Colonic mucosa (tissue), 4 donors: Measurements from ENCODE around the gene RHOC. TPM values are rescaled to one million over a fixed set of nuclear protein-coding genes. Genes with fewer than 3 reads are reported as not detected.

ENCODE experiments used
- DNase-seq: peaks from one replicate; pipeline ENCODE4 v3.0.0-alpha.2; 2020
- H3K27ac ChIP-seq: fragments of 200-600 bp; one replicate; pipeline ENCODE4 v1.8.0; 2021
- H3K27me3 ChIP-seq: fragments of 200-600 bp; one replicate; pipeline ENCODE4 v1.8.0; 2021
- H3K36me3 ChIP-seq: fragments of 200-600 bp; one replicate; pipeline ENCODE4 v1.8.0; 2021
- H3K4me1 ChIP-seq: fragments of 200-600 bp; one replicate; pipeline ENCODE4 v1.8.0; 2021; ENCODE audit warnings: mild to moderate bottlenecking
- H3K4me3 ChIP-seq: fragments of 200-600 bp; one replicate; pipeline ENCODE4 v1.8.0; 2021
- H3K9ac ChIP-seq, 2 donors: one replicate each; pipeline ENCODE4 v1.7.0; 2013; ENCODE audit warnings: control low read depth in 2 of 2, low read depth in 2 of 2, low read length in 2 of 2
- H3K9me3 ChIP-seq: fragments of 200-600 bp; one replicate; pipeline ENCODE4 v1.8.0; 2021
- CTCF ChIP-seq: fragments of 200-600 bp; IDR thresholded peaks from one replicate; pipeline ENCODE4 v1.8.0; 2022; ENCODE audit warnings: antibody characterized with exemption, mild to moderate bottlenecking
- intact Hi-C: fragments of 100-400 bp; cut with DNase I; formaldehyde crosslinking; loops from one replicate; pipeline ENCODE4 v1.14.1; 2022
- total RNA-seq, 2 donors: library from RNA; stranded (reverse); fragmentation: NEBNext Ultra II Directional in 1 of 2; extraction: Animal tissue kit (Norgen Biotek cat#: 25700) in 1 of 2; gene quantifications; one replicate each; pipeline ENCODE4 v1.2.1, GENCODE V29; 2021
- donor health status: healthy.
- donor health status: DM: no; HTN: no; CAD: no.
- donor health status: DM: no; HTN: no; CAD: no.

The RHOC gene
- total RNA-seq, 2 donors from 2014 or later, result 327 to 451 TPM

GRCh38 chr1:112672009-112672408, 34.9 kb downstream of the RHOC start:
- no peak for DNase-seq
- H3K4me1 ChIP-seq, result no peaks in the 10 kb centered on the region
- no peaks in the 10 kb centered on the region for H3K9me3 ChIP-seq
- H3K27ac ChIP-seq, result no peak overlapping the region
- no peaks in the 10 kb centered on the region for H3K36me3 ChIP-seq
- H3K27me3 ChIP-seq, result no peaks in the 10 kb centered on the region
- H3K9ac ChIP-seq, result no peak overlapping the region
- TF ChIP-seq CTCF, result no peak
- intact Hi-C loops, result no loop called here
- no peak overlapping the region for H3K4me3 ChIP-seq

- Histone ChIP-seq H3K4me1 (no peaks in the 10 kb centered on the region), H3K27me3 (no peaks in the 10 kb centered on the region), H3K9me3 (no peaks in the 10 kb centered on the region), H3K36me3 (no peaks in the 10 kb centered on the region), H3K9ac (no peak overlapping the region), H3K27ac (no peak overlapping the region), H3K4me3 (no peak overlapping the region)
- TF ChIP-seq CTCF, result no peak
- intact Hi-C loops, result no loop called here
- DNase-seq, result no peak
Observed at GRCh38 chr1:112666946-112667345, 40.0 kb downstream of the RHOC start.

GRCh38 chr1:112665857-112666256, 41.1 kb downstream of the RHOC start:
- intact Hi-C loops, result no loop called here
- H3K4me1 ChIP-seq, result no peaks in the 10 kb centered on the region
- no peak for DNase-seq
- H3K27me3 ChIP-seq, result no peaks in the 10 kb centered on the region
- H3K9me3 ChIP-seq, result no peaks in the 10 kb centered on the region
- H3K9ac ChIP-seq, result no peak overlapping the region
- peaks cover 6% of the 10 kb centered on the region for H3K36me3 ChIP-seq
- TF ChIP-seq CTCF, result no peak
- H3K4me3 ChIP-seq, result no peak overlapping the region
- H3K27ac ChIP-seq, result no peak overlapping the region

GRCh38 chr1:112651205-112651604, 55.7 kb downstream of the RHOC start:
- Histone ChIP-seq H3K4me3 (no peak overlapping the region), H3K4me1 (no peaks in the 10 kb centered on the region), H3K27me3 (no peaks in the 10 kb centered on the region), H3K9me3 (no peaks in the 10 kb centered on the region), H3K9ac (no peak overlapping the region), H3K36me3 (no peaks in the 10 kb centered on the region), H3K27ac (no peak overlapping the region)
- TF ChIP-seq CTCF, result no peak
- no peak for DNase-seq
- intact Hi-C loops, result no loop called here

Other genes with a start within 250 kb of the RHOC start
- 1 to 10 TPM; 4.3 to 5.9 TPM for gene WNT2B, start 198.2 kb downstream of the RHOC start, total RNA-seq
- gene ST7L, start 88.0 kb downstream of the RHOC start, total RNA-seq, result 10 to 100 TPM; 14.4 to 15.0 TPM
- gene CAPZA1, start 87.3 kb downstream of the RHOC start, total RNA-seq, result 100 to 1,000 TPM; 165 to 178 TPM
- 10 to 100 TPM; 61.6 to 62.7 TPM for gene MOV10, start 32.5 kb downstream of the RHOC start, total RNA-seq
- gene PPM1J, start 8.2 kb upstream of the RHOC start, total RNA-seq, result 1 to 10 TPM in 1 of 2 donors, under 1 TPM in 1; 0.80 to 1.0 TPM
- 10 to 100 TPM; 71.8 to 92.4 TPM for gene SLC16A1, start 249.1 kb upstream of the RHOC start, total RNA-seq